GM20000 (cell line): ENCODE measurements around the gene VPS35.
"Not testable (repeated sequence)": the region's sequence is repeated elsewhere in the genome, so short reads cannot be mapped to it uniquely, and the experiment has no call there.

Experiments
- DNase-seq: peaks from one replicate; pipeline ENCODE4 v3.0.0; 2012; ENCODE audit warnings: low spot score
- TF ChIP-seq, protein P1 (sequence below): IDR thresholded peaks from 2 replicates; pipeline ENCODE4 v1.5.1; 2012; ENCODE audit warnings: mild to moderate bottlenecking, control low read depth; ENCODE audit errors: extremely low read depth, missing control alignments

VPS35 gene

DNA sequence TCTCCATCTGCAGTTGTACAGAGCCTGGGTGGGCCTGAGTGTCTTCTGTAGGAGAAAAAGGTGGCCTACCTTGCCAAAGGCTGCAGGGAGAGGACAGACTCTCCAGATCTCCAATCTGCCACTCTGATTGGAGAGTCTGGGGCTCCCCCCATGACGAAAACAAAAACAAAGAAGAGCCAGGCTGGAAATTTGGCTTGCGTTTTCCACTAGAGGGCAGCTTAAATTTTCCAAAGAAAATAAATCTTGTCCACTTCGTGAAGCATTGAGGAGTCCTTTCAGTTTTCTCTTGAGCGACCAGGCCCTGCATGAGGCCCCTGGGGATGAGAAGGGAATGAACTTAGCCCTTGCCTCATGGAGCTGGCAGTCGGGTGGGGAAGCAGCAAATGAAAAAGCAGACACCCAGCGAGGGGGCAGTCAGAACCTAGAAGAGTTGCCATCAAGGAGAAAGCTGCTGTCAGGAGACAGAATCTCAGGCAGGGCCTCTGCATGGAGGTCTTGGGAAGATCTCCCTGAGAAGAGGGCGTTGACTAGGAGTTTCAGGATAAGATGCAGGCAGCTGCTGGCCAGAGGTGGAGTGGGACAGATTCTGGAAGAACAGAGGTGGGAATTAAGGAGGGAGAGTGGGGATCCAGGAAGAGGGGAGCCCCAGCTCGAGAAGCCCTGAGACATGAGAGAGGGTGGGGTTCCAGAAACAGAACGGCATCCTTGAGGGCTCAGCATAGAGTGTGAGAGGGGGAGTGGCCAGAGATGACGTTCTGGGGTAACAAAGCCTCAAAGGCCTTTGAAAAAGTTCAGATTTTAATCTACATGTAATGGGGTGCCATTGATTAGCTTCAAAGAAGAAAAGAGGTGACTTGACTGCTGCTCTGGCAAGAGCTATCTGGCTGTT is 59.4 kb downstream of the VPS35 start:
- DNase-seq: no peak
- TF ChIP-seq, protein P1, sequence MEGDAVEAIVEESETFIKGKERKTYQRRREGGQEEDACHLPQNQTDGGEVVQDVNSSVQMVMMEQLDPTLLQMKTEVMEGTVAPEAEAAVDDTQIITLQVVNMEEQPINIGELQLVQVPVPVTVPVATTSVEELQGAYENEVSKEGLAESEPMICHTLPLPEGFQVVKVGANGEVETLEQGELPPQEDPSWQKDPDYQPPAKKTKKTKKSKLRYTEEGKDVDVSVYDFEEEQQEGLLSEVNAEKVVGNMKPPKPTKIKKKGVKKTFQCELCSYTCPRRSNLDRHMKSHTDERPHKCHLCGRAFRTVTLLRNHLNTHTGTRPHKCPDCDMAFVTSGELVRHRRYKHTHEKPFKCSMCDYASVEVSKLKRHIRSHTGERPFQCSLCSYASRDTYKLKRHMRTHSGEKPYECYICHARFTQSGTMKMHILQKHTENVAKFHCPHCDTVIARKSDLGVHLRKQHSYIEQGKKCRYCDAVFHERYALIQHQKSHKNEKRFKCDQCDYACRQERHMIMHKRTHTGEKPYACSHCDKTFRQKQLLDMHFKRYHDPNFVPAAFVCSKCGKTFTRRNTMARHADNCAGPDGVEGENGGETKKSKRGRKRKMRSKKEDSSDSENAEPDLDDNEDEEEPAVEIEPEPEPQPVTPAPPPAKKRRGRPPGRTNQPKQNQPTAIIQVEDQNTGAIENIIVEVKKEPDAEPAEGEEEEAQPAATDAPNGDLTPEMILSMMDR: peak; percentile 3

DNA sequence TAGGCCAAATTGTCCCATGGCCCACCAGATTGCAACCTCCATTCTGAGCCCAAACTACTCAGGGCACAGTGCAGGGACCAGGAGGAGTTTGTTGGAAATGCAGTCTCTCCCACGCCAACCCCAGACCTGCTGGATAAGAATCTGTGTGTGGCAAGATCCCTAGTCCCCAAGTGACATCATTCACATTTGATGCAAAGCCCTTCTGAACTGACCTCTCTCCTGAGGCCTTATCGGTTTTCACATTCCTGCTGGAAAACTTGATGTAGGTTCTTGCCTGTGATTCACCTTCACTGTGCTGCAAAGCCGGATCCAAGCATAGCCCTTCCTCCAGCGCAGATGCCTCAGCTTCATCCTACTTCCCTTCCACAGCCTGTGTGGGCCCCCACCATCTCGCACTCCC is 61.2 kb downstream of the VPS35 start:
- TF ChIP-seq, protein P1: no peak

DNA sequence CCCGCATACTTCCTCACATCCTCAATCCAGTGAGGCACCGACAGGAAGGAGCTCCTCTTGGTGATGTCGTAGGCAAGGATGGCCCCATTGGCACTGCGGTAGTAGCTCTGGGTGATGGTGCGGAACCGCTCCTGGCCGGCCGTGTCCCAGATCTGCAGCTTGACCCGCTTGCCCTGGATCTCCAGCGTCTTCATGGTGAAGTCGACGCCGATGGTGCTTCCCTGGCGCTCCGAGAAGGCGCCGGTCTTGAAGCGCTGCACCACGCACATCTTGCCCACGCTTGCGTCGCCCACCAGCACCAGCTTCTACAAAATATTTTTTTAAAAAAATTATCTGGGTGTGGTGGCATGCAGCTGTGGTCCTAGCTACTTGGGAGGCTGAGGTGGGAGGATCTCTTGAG is 62.3 kb downstream of the VPS35 start:
- not testable (repeated sequence) for DNase-seq

More for the DNA sequence above, 61.2 kb downstream of the VPS35 start:
- DNase-seq: no peak

DNA sequence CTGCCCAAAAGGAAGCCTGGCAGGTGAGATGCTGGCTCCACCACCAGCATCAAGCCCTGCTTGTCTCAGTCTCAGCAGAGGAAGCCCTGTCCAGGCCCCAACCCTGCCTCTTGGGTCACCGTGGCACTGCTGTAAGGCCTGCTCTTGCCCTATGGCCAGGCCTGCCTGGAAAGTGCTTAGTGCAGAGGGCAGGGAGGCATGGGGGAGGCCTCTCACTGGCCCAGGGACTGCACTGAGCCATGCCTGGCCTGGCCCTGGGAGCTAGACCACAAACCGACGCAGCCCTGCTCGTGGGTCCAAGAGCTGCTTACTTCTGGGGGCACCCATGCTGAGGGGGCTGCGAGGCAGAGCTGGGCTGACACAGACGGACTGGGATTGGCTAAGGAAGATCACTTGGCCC is 64.1 kb downstream of the VPS35 start:
- DNase-seq: not testable (repeated sequence)

DNA sequence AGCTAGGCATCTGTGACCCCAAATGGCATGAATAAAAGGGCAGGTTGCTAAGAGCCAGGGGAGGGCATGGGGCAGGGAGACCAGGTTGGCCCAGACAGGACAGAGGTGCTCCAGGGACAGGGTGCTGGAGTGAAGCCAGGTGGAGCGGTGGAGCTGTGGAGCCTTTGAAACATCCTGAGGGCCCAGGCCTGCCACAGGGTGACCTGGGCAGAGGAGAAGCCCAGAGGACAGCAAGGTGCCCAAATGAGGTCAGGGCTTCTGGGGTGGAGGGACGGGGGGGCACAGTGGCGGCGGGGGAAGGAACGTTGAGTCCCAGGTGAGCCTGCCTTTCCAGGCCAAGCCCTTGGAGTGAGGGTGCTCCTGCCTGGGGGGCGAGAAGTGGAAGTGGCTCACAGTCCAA is 65.3 kb downstream of the VPS35 start:
- not testable (repeated sequence) for DNase-seq

DNA sequence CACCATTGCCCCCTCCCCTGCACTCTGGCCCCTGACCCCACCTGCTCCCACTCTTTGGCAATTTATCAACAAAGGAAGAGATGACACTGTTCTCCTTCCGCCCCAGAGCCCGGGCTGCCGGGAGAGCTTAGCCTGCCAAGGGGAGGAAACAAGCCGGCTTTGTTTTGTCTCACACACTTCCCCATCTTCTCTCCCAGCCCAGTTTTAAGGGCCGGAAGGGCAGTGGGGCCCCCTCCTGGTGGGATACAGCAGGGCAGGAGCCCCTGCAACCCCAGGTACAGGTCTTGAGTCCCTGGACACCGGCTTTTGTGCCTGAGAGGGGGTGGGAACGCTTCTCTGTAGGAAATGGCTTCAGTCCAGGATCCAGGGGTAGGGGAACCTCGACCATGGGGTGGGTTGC is 65.7 kb downstream of the VPS35 start:
- not testable (repeated sequence) for DNase-seq

DNA sequence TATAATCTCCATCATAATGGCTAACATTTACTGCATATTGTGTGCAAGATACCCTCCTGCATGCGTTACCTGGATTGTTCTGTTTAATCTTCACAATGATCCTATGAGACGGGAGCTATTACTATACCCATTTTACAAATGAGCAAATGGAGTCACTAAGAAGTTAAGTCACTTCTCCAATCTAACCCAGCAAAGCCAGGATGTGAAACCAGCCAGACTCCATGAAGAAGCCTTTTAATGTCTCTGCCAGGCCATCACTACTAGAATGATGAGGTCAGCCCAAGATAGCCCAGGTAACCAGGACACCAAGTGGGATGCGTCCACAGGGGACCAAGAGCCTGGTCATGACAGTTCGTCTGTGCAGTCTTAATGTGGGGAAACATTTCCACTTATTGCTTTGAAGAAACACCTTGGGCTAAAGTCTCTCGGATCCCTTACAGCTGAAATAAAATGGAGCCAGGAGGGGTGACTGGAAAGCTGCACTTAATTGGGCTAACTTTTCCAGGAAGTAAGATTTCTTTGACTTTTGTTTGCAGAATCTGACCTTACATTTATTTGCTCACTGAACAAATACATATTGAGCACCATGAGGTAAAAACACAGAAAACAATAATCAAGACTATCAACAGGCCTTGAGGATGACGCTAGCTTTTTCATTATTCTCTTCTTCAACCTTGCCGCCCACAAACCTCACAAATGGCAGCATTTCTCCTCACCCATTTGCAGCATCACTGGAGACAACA is 66.9 kb downstream of the VPS35 start:
- TF ChIP-seq, protein P1: no peak
- DNase-seq: no peak

DNA sequence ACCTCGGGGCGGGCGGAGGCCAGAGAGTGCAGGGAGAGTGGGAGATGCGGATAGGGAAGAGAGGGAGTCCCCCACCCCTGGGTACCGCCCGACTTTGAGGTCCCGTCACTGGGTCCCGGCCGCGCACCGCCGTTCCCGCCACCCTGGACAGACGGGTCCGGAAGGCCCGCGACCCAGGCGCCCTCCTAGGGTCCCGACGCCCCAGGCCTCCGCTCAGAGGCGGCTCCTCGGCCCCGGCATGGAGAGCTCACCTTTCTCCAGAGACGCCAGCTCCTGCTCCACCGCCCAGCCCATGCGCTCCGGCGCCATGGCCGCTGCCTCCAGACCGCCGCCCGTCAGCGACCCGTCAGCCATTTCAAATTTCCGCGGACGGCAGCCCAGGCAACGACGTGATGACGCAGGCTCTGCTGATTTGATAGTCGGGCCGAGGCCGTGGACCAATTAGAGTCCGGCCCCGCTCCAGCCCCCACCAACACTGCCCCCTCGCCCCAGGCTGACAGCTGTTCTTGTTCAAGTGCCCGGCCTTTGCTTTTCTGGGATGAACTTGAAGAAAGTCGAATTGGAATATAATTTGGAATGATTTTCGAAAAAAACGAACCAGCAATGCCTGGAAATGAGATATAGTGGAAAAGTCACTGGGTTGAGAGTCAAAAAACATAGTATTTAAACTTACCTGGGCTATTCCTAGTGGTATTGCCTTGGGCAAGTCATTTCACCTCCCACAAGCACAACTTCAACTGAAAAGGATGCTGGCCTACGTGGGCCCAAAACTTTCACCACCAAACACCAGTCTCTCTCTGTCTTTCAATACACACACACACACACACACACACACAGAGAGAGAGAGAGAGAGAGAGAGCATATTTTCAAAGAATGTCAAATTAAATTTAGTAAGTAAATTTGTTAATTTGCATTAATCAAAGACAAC is 67.7 kb downstream of the VPS35 start, which contains the start of gene SHCBP1:
Gene SHCBP1, minus strand, starts transcription at position 374 of the 928 bp plus-strand sequence. Its CDS starts 20 bp downstream, at position 354.
- peak; percentile 94 for DNase-seq
- TF ChIP-seq, protein P1: no peak
